Testis (tissue), 2 donors: Measurements from ENCODE around the gene TRIO.

Source experiments
- POLR2A ChIP-seq: fragments of 450-650 bp; IDR thresholded peaks from one replicate; pipeline ENCODE4 v1.6.1; 2017; ENCODE audit warnings: antibody characterized with exemption, mild to moderate bottlenecking, moderate library complexity
- TF ChIP-seq, protein P1 (sequence below), 3 experiments: fragments of 450-650 bp in 2 of 3; fragments of 200-600 bp in 1 of 3; sonication (generic) in 1 of 3; IDR thresholded peaks; one replicate each; pipeline ENCODE4 v1.5.1; 2016 to 2019; ENCODE audit warnings: antibody characterized with exemption in 3 of 3, mild to moderate bottlenecking in 2 of 3, moderate library complexity in 1 of 3

DNA sequence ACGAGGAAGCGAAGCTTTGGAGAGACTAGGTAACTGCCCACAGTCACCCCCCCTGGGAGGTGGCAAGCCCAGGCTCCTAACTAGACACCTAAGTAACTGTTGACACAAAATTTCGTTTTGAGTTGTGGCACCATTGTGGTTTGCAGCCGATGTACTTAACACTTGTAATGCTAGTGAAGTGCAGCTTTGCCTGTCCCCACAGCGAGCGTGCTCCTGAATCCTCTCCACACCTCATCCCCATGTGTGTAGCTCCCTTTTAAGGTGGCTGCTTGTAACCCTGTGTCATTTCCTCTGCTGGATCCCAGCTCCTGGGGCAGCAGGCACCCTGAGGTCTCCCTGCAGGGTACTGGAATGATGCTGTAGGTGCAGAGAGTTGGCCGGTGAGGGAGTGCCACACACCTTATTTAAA lies 114.9 kb downstream of the TRIO start:
- TF ChIP-seq, protein P1, sequence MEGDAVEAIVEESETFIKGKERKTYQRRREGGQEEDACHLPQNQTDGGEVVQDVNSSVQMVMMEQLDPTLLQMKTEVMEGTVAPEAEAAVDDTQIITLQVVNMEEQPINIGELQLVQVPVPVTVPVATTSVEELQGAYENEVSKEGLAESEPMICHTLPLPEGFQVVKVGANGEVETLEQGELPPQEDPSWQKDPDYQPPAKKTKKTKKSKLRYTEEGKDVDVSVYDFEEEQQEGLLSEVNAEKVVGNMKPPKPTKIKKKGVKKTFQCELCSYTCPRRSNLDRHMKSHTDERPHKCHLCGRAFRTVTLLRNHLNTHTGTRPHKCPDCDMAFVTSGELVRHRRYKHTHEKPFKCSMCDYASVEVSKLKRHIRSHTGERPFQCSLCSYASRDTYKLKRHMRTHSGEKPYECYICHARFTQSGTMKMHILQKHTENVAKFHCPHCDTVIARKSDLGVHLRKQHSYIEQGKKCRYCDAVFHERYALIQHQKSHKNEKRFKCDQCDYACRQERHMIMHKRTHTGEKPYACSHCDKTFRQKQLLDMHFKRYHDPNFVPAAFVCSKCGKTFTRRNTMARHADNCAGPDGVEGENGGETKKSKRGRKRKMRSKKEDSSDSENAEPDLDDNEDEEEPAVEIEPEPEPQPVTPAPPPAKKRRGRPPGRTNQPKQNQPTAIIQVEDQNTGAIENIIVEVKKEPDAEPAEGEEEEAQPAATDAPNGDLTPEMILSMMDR (IDR thresholded peaks at IDR 0.05), result no peak
- no peak for TF ChIP-seq POLR2A
